SU-DHL-6 (cell line): ENCODE data around the gene IRX6.

Experiments used
- H2AFZ ChIP-seq: fragments of 200-600 bp; sonication (generic); 2 replicates; pipeline ENCODE4 v1.6.1; 2014; ENCODE audit warnings: low read depth, mild to moderate bottlenecking, moderate library complexity, mixed read lengths, antibody characterized with exemption, low read length; ENCODE audit not compliant: severe bottlenecking
- H3F3A ChIP-seq: fragments of 200-600 bp; shearing (Covaris generic); 2 replicates; pipeline ENCODE4 v1.6.0; 2016; ENCODE audit warnings: antibody characterized with exemption, mild to moderate bottlenecking; ENCODE audit not compliant: insufficient read depth
- H3K27ac ChIP-seq: fragments of 200-600 bp; sonication (generic); 2 replicates; pipeline ENCODE4 v1.5.1; 2016; ENCODE audit warnings: low read depth, mild to moderate bottlenecking, low read length, moderate library complexity, mixed read lengths
- H3K27me3 ChIP-seq: fragments of 200-600 bp; sonication (generic), shearing (Covaris generic); 2 replicates; pipeline ENCODE4 v1.6.0; 2014; ENCODE audit warnings: mild to moderate bottlenecking, low read length
- H3K36me3 ChIP-seq: fragments of 200-600 bp; sonication (generic); 2 replicates; pipeline ENCODE4 v1.6.1; 2014; ENCODE audit warnings: mild to moderate bottlenecking, low read length, mixed read lengths
- H3K4me2 ChIP-seq: fragments of 300-600, 200-600 bp; shearing (Covaris generic), sonication (generic); 2 replicates; pipeline ENCODE4 v1.6.0; 2014; ENCODE audit warnings: low read length, low read depth, mild to moderate bottlenecking; ENCODE audit not compliant: poor library complexity, severe bottlenecking
- H3K4me3 ChIP-seq: fragments of 200-600 bp; sonication (generic); 2 replicates; pipeline ENCODE4 v1.5.1; 2014; ENCODE audit warnings: antibody characterized with exemption, low read length, mild to moderate bottlenecking, mixed read lengths; ENCODE audit not compliant: insufficient read depth, poor library complexity, severe bottlenecking
- H3K79me2 ChIP-seq: fragments of 200-600 bp; sonication (generic); 2 replicates; pipeline ENCODE4 v1.6.1; 2014; ENCODE audit warnings: mild to moderate bottlenecking, low read length, moderate library complexity; ENCODE audit not compliant: insufficient read depth
- H3K9ac ChIP-seq: fragments of 200-600 bp; sonication (generic); 2 replicates; pipeline ENCODE4 v1.7.0; 2014; ENCODE audit warnings: mild to moderate bottlenecking, low read length
- H3K9me2 ChIP-seq: fragments of 200-600 bp; sonication (generic); replicated peaks from 2 replicates; pipeline ENCODE4 v1.6.1; 2014; ENCODE audit warnings: low read length; ENCODE audit not compliant: insufficient read depth
- H3K9me3 ChIP-seq: fragments of 200-600 bp; sonication (generic); 2 replicates; pipeline ENCODE4 v1.6.1; 2014; ENCODE audit warnings: low read length, mixed read lengths; ENCODE audit not compliant: insufficient read depth
- H4K20me1 ChIP-seq: fragments of 200-600 bp; sonication (generic); 2 replicates; pipeline ENCODE4 v1.6.1; 2014; ENCODE audit warnings: low read depth, mild to moderate bottlenecking, antibody characterized with exemption, low read length, moderate library complexity, mixed read lengths
- EZH2phosphoT487 ChIP-seq: fragments of 200-600 bp; sonication (generic), shearing (Covaris generic); conservative IDR thresholded peaks from 2 replicates; pipeline ENCODE4 v1.6.1; 2018; ENCODE audit warnings: mild to moderate bottlenecking, antibody characterized with exemption, low read length, moderate library complexity, mixed read lengths
- TF ChIP-seq, protein P1 (sequence below): fragments of 200-600 bp; sonication (generic); IDR thresholded peaks from one replicate; pipeline ENCODE4 v1.5.1; 2017; ENCODE audit warnings: antibody characterized with exemption, mild to moderate bottlenecking, low read length, moderate library complexity; ENCODE audit not compliant: insufficient read depth, poor library complexity, severe bottlenecking

Gene IRX6

DNA sequence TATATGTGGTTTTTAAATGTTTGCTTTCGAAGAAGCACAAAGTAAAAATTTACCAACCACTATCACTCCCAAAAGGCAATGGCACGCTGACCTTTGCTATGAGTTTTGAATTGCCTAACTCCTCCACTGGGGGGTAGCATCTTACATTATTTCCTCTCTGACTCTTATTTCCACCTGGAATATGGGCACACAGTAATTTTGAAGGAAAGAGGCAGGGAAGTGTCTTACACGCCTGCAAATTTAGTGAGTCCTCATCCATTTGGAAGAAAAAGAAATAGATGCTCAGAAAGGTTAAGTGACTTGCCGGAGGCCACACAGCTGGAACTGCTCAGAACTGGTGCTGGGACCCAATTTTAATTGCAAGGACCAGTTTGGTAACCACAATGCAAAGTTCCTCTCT lies 29.9 kb upstream of the IRX6 start:
- Histone ChIP-seq H3K36me3 (no peaks in the 10 kb centered on the region), H3K4me3 (no peak overlapping the region), H3K79me2 (no peaks in the 10 kb centered on the region), H3K9me2 (no peaks in the 10 kb centered on the region), H2AFZ (no peak overlapping the region), H3K9ac (no peak overlapping the region), H4K20me1 (no peaks in the 10 kb centered on the region), H3K9me3 (no peaks in the 10 kb centered on the region), H3F3A (no peaks in the 10 kb centered on the region), H3K4me2 (no peak overlapping the region), H3K27me3 (no peaks in the 10 kb centered on the region), H3K27ac (no peak overlapping the region)
- no peak for TF ChIP-seq EZH2phosphoT487
- TF ChIP-seq, protein P1, sequence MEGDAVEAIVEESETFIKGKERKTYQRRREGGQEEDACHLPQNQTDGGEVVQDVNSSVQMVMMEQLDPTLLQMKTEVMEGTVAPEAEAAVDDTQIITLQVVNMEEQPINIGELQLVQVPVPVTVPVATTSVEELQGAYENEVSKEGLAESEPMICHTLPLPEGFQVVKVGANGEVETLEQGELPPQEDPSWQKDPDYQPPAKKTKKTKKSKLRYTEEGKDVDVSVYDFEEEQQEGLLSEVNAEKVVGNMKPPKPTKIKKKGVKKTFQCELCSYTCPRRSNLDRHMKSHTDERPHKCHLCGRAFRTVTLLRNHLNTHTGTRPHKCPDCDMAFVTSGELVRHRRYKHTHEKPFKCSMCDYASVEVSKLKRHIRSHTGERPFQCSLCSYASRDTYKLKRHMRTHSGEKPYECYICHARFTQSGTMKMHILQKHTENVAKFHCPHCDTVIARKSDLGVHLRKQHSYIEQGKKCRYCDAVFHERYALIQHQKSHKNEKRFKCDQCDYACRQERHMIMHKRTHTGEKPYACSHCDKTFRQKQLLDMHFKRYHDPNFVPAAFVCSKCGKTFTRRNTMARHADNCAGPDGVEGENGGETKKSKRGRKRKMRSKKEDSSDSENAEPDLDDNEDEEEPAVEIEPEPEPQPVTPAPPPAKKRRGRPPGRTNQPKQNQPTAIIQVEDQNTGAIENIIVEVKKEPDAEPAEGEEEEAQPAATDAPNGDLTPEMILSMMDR: no peak

DNA sequence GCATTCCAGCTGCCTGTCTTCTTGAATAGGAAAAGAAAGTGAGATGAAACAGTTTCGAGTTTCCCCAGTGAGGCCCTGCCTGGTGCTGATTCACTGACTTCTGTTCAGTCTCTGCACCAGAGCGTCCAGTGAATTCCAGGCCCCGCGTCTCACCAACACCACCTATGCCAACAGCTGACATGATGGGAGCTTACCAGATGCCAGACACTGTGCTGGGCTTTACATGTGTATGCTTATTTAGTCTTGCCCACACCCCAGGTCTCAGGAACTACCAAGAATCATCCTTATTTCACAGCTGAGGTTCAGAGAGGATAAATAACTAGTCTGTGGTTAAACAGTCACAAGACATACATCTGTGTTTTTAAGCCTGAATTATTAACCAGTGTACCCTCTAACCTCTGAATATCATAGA lies 29.1 kb upstream of the IRX6 start:
- no peak overlapping the region for H3K4me2 ChIP-seq
- no peaks in the 10 kb centered on the region for H4K20me1 ChIP-seq
- TF ChIP-seq EZH2phosphoT487: no peak
- TF ChIP-seq, protein P1: no peak
- H3F3A ChIP-seq: no peaks in the 10 kb centered on the region
- no peak overlapping the region for H3K4me3 ChIP-seq
- H3K36me3 ChIP-seq: no peaks in the 10 kb centered on the region
- no peaks in the 10 kb centered on the region for H3K9me3 ChIP-seq
- no peak overlapping the region for H3K9ac ChIP-seq
- H3K79me2 ChIP-seq: no peaks in the 10 kb centered on the region
- H2AFZ ChIP-seq: no peak overlapping the region
- no peaks in the 10 kb centered on the region for H3K9me2 ChIP-seq
- no peak overlapping the region for H3K27ac ChIP-seq
- no peaks in the 10 kb centered on the region for H3K27me3 ChIP-seq

- Histone ChIP-seq H4K20me1 (no peaks in the 10 kb centered on the region), H3K36me3 (no peaks in the 10 kb centered on the region), H3K27ac (no peak overlapping the region), H3K9me2 (no peaks in the 10 kb centered on the region), H3K9me3 (no peaks in the 10 kb centered on the region), H3K4me2 (no peak overlapping the region), H2AFZ (no peak overlapping the region), H3K9ac (no peak overlapping the region), H3F3A (no peaks in the 10 kb centered on the region), H3K27me3 (no peaks in the 10 kb centered on the region), H3K4me3 (no peak overlapping the region), H3K79me2 (no peaks in the 10 kb centered on the region)
- no peak for TF ChIP-seq EZH2phosphoT487
- TF ChIP-seq, protein P1: no peak
Measured at GRCh38 chr16:55297062-55297909, 26.7 kb upstream of the IRX6 start.
